ENCODE measurements around the gene PRM1. TPM values are rescaled to one million over a fixed set of nuclear protein-coding genes. Genes with fewer than 3 reads are reported as not detected.

PRM1 gene
- total RNA-seq, 1 donor from 2014 or later = not detected

- no peak for DNase-seq
- intact Hi-C loops (cut with micrococcal nuclease) = no loop called here
These were observed 33.0 kb downstream of the PRM1 start for GRCh38 chr16:11248133-11248532.

GRCh38 chr16:11245988-11246387 lies 35.1 kb downstream of the PRM1 start:
- DNase-seq = no peak
- ATAC-seq = no peak
- intact Hi-C loops (cut with micrococcal nuclease) = no loop called here

More at GRCh38 chr16:11248133-11248532, 33.0 kb downstream of the PRM1 start:
- no peak for ATAC-seq

- DNase-seq (no peak), ATAC-seq (no peak)
- intact Hi-C loops (cut with micrococcal nuclease) = no loop called here
These were observed 35.9 kb downstream of the PRM1 start for GRCh38 chr16:11245222-11245737.

- ATAC-seq (no peak), DNase-seq (no peak)
- intact Hi-C loops (cut with micrococcal nuclease) = no loop called here
These were observed 38.5 kb downstream of the PRM1 start for GRCh38 chr16:11242658-11243057.

GRCh38 chr16:11241480-11242204 lies 39.5 kb downstream of the PRM1 start:
- no peak for ATAC-seq
- intact Hi-C loops (cut with micrococcal nuclease) = no loop called here

GRCh38 chr16:11240636-11241473 lies 40.3 kb downstream of the PRM1 start:
- intact Hi-C loops (cut with micrococcal nuclease) = no loop called here

More at GRCh38 chr16:11241480-11242204, 39.5 kb downstream of the PRM1 start:
- no peak for DNase-seq

GRCh38 chr16:11239644-11240632 lies 41.2 kb downstream of the PRM1 start:
- no peak for ATAC-seq
- intact Hi-C loops (cut with micrococcal nuclease) = no loop called here
- DNase-seq = no peak

More at GRCh38 chr16:11240636-11241473, 40.3 kb downstream of the PRM1 start:
- peak; percentile 74 for DNase-seq
- ATAC-seq = peak; percentile 98

- DNase-seq = no peak
- intact Hi-C loops (cut with micrococcal nuclease) = no loop called here
- ATAC-seq = no peak
These were observed 42.6 kb downstream of the PRM1 start for GRCh38 chr16:11238272-11239202.

- DNase-seq = no peak
- intact Hi-C loops (cut with micrococcal nuclease) = no loop called here
- ATAC-seq = no peak
These were observed 44.5 kb downstream of the PRM1 start for GRCh38 chr16:11236461-11237254.

- no peak for DNase-seq
- intact Hi-C loops (cut with micrococcal nuclease) = no loop called here
- no peak for ATAC-seq
These were observed 45.5 kb downstream of the PRM1 start for GRCh38 chr16:11235703-11235991.

- no peak for DNase-seq
- intact Hi-C loops (cut with micrococcal nuclease) = no loop called here
- peak; percentile 57 for ATAC-seq
These were observed 46.0 kb downstream of the PRM1 start for GRCh38 chr16:11234884-11235702.

- ATAC-seq (no peak), DNase-seq (no peak)
- intact Hi-C loops (cut with micrococcal nuclease) = no loop called here
These were observed 47.3 kb downstream of the PRM1 start for GRCh38 chr16:11233727-11234376.

- intact Hi-C loops (cut with micrococcal nuclease) = no loop called here
- ATAC-seq (peak; percentile 65), DNase-seq (peak; percentile 65)
These were observed 48.0 kb downstream of the PRM1 start for GRCh38 chr16:11232852-11233726.

GRCh38 chr16:11232302-11232851 lies 48.8 kb downstream of the PRM1 start:
- ATAC-seq (no peak), DNase-seq (no peak)
- intact Hi-C loops (cut with micrococcal nuclease) = no loop called here

Measured in left ventricle myocardium superior (tissue), 1 donor.